ENCODE measurements around the gene DCUN1D2.

Gene DCUN1D2

GRCh38 chr13:113407103-113407530, 83.4 kb downstream of the DCUN1D2 start:
- DNase-seq (ENCODE audit: low spot score): no peak

GRCh38 chr13:113406321-113407102, 84.0 kb downstream of the DCUN1D2 start:
- no peak for DNase-seq (ENCODE audit: low spot score)
